Mucosa of gallbladder (tissue), 1 donor: Measurements from ENCODE around the gene TMEM61. TPM values are rescaled to one million over a fixed set of nuclear protein-coding genes. Genes with fewer than 3 reads are reported as not detected.
"Not testable (repeated sequence)": the region's sequence is repeated elsewhere in the genome, so short reads cannot be mapped to it uniquely, and the experiment has no call there.

Source experiments
- DNase-seq: peaks from one replicate; pipeline ENCODE4 v3.0.0-alpha.2; 2020; ENCODE audit warnings: low spot score
- total RNA-seq: library from RNA; stranded (reverse); gene quantifications from one replicate; pipeline ENCODE4 v1.2.1, GENCODE V29; 2021
- donor health status: DM: no; HTN: no; CAD: no.

TMEM61 gene
- total RNA-seq, 1 donor from 2014 or later: 2.3 TPM

DNA sequence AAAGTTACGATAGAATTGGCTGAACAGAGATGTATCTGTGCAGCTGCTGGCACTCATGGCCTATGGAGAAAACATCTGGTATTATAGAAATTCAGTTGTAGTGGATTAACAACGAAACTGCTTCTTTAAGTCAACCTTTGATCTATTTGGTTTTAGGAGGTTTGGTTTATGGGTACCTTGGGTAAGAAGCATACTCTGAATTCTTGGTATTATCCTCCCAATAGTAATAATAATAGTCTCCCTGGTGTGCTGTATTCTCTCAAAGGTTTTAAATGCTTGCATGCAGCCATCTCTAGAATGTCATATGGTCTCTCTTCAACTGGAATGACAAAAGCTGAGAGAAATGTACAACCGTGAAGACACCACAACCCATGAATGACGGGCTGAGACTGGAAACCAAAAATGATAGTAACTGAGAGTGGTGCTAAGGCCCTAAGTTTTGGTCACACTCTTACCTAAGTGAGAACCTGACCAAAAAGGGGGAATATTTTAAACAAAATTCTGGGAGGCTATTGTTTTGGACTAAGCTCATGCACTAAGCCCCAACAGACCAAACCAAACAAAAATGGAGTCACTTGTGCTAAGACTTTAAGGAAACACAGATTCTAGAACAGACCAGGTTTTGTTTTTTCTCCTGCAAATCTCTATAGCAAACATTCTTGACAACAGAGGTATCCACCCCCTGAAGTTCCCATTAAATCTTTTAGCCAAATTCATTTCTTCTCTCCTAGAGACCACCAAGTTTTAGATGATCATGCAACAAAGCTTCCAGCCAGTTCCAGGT is 17.6 kb upstream of the TMEM61 start:
- DNase-seq: no peak

DNA sequence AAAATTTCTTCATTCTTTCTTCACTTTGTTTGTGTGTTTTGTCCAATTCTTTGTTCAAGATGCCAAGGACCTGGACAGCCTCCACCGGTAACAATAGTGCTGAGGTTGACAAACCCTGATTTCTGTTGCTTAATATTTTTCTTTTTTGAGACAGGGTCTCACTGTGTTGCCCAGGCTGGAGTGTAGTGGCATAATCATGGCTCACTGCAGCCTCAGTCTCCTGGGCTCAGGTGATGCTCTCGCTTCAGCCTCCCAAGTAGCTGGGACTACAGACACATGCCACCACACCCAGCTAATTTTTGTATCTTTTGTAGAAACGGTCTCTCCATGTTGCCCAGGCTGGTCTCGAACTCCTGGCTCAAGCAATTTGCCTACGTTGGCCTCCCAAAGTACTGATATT is 16.6 kb upstream of the TMEM61 start:
- not testable (repeated sequence) for DNase-seq

DNA sequence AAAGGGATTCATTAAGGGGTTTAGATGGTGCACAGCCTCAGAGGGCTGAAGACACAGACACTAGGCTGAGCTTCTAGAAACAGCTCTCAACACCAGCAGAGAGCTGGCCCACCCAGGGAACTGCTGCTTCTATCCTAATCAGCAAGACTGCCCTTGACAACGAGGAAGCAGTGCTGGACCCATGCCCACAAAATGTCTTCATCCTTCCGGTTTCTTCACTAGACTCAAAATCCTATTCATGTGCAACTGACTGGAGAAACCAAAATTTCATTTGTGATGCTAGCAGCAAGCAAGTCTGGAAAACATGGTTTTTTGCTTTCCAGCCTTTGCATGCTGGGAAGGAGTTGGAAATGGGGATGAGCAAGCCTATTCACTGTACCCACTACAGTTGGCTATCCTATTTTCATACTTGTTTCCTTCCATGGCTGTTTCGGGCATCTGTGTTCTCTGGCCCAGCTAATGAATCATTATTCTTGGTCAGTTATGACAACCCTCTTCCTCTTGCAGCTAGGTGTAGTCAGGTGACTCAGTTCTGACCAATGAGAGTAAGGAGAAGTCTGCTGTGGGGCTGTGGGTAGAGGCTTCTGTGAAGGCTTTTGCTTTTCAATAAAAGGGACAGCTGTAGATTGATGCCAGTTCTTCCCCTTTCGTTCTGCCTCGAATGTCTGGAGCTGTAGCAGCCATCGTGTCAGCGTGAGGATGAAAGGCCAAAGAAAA is 14.6 kb upstream of the TMEM61 start:
- peak; percentile 38 for DNase-seq

DNA sequence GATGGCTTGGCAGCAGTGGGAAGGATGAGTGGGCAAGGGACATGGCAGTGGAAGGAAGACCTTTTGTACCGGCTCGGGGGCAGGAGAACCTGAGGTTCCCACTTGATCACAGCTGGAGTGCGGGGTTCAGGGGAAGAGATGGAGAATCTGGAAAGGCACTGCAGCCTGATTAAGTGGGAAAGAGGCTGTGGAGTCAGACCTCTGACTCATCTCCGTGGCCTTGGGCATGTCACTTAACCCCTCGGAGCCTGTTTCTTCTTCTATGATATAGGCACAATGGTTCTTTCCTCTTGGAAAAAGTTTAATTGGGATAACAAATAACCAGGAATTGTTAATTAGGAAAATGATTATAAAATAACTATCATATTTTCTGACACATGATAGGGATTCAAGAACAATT is 13.1 kb upstream of the TMEM61 start:
- DNase-seq: peak; percentile 3

DNA sequence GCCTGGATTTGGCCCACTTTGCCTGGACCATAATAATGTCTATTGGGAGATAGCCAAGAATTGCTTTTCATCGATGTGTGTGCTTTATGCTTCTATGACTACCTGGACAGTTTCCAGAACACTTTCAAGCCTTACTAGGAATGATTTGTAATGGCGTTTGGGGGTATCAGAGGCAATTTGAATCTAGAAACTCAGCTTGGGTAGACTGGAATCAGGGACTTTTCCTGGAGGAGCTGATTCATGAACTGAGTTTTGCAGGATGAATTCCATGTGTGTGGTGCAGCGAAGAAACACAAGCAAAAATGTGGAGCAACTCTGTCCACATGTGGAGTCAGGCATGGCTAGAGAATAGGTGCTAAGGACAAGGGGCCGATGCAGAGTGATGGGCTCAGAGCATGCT is 11.9 kb upstream of the TMEM61 start:
- DNase-seq: no peak

DNA sequence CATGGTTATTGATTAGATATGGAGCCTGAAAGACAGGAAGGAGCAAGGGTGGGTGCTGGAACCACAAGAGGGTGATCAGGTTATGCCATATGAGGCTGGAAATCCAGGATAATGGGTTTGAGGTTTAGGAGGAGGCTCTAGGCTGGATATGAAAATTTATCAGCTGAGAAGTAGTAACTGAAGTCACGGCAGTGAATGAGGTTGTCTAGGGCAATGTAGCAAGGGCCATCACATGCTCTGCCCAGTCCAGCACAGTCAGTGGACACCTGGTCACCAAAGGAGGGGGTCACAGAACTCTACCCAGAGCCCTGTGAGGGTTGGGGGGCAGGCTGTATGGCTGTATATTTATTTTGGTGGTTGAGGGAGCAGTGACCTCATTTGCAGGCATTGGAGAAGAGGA is 10.5 kb upstream of the TMEM61 start:
- no peak for DNase-seq

DNA sequence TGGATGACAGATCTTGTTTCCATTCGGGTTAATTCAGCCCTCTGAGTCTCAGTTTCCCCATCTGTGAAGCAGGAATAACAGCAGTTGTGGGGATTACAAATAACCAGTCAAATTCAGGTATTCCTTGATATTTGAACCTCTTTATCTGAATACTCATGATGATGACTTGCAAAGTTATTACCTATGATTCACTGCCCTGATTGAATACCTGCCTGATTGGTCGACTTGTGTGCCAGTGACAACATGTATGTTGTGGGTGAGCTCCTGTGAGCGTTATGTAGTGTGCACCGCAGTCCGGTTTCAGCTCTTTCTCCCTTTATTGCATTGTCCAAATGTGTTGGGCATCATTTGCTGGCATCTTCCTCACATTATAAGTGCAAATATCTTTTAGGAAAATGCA is 9.5 kb upstream of the TMEM61 start:
- no peak for DNase-seq

DNA sequence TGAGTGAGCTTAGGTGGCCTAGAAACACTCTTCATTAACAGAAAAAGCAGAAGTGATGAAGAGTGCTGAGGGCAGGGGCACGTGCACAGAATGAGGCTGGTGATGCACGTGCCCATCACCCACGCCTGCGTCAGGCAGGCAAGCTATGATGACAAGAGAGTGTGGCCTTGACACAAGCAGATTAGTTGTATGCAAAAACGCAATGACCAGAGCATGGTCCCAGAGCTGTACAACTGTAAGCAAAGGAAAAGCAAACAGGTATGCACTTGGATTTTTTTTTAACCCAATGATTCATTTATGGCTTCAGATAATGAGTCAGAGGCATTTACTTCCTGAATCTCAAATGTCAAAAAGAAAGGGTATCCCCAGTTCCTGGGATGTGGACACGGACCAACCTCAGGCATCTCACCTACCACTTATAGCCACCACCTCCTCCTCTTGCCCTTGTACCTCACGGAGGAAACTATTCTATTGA is 9.1 kb upstream of the TMEM61 start:
- DNase-seq: no peak

DNA sequence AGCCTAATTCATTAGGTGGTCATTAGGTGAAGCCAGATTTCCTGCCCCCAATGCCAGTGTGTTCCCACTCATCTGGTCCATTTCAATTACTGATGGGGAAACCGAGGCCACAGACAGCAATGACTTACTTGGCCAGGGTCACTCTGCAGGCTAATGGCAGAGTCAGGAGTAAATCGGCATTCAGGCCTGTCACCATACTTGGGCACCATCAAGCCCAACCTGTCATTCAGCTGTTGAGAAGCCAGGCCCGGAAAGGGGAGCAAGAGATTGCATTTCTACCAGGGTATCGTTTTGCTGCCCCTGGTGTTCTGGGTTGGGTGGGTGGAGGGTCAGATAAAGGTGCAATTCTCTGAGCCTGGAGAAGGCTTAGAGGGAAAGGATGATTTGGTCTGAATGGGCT is 8.0 kb upstream of the TMEM61 start:
- DNase-seq: no peak

DNA sequence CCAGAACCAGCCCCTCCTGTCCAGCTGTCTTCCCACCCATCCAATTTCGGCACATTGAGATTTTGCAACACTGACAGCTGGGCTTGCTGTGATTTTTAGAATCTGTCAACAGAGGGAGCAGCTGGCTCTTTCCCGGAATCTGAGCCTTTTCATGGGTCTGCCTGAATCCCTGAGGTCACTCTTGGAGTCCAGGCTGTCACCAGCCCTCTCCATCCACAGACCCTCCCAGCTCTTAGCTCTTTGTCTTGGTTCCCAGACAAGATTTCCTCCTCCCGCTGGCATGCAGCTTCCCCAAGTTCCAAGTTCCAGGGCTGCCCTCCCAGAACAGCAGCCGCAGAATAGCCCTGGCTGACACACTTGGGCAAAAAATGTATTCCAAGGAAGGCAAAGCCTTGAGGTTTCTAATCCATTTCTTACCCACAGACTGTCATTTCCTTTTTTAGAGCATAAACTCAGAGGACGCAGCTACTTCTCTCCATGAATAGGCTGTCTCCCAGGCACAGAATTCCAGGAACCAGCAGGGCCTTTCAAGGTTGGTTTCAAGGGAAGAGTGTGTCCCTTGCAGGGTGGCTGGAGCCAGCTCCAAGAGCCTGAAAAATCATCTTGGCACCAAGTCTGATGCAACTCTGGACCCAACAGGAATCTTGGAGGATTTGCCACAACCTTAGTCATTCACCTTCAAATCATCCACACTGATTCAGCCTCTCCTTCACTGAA is 7.1 kb upstream of the TMEM61 start:
- no peak for DNase-seq

DNA sequence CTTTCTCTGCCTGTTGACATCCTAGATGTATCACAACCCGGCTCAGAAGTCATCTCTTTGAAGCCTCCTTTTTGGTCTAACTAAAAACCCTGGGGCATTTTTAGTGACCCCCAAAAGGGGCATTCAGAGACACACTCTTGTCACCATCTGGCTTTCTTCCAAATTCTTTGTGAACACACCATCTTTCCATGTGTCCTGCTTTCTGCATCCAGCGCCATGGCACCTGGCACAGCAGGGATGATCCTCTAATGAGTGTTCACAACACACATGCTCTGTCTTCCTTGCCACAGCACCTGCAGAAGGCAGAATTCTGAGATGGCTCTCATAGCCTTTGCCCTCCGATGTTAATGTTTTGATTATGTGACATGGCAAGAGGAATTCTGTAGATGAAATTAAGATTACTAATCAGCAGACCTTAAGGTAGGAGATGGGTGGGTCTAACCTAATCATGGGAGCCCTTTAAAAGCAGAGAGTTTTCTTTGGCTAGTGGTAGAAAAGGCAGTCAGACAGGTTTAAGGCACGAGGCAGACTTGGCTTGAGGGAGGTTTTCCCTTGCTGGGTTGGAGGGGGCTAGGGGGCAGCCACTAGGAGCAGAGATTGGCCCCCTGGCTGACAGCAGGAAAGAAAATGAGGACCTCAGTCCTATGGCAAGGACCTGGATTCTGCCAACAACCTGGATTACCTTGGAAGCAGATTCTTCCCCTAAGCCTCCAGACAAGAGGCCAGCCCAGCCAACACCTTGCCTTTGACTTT is 4.9 kb upstream of the TMEM61 start:
- no peak for DNase-seq

DNA sequence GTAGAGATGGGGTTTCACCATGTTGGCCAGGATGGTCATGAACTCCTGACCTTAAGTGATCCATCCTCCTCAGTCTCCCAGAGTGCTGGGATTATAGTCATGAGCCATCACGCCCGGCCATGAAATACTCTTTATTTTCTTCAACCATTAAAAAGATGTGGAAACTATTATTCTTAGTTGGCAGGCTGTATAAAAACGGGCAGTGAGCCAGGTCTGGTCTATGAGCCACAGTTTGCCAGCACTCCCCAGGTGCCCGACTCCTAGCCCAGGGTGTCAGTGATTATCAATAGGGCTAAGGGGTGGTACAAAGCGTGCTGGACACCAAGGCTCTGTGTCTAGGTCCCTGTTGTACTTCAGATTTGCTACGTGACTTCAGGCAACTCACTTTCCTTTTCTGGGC is 3.7 kb upstream of the TMEM61 start:
- no peak for DNase-seq

DNA sequence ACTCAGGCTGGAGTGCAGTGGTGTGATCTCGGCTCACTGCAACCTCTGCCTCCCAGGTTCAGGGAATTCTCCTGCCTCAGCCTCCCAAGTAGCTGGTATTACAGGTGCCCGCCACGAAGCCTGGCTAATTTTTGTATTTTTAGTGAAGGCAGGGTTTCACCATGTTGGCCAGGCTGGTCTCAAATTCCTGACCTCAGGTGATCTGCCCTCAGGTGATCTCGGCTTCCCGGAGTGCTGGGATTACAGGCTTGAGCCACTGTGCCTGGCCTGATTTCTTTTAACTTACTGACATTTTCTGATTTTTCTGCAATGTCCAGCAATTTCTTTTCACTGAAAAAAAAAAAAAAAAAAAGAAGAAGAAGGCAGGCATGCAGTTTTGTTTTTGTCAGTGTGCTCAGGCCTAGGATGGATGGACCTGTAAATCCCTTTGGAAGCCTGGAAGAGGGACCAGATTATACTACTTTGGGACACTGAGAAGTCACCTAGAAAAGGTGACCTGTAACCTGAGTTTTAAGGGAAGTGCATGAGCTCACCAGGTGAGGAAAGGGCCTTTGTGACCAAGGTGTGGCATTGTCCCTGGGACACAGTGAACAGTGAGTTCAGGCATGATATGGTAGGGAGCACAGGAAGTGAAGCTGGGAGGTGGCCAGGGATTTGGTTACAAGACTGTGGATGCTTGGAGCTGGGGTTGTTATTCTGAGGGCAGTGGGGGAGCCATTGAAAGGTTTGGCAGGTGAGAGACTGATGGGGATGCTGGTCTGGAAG is 2.7 kb upstream of the TMEM61 start:
- no peak for DNase-seq

DNA sequence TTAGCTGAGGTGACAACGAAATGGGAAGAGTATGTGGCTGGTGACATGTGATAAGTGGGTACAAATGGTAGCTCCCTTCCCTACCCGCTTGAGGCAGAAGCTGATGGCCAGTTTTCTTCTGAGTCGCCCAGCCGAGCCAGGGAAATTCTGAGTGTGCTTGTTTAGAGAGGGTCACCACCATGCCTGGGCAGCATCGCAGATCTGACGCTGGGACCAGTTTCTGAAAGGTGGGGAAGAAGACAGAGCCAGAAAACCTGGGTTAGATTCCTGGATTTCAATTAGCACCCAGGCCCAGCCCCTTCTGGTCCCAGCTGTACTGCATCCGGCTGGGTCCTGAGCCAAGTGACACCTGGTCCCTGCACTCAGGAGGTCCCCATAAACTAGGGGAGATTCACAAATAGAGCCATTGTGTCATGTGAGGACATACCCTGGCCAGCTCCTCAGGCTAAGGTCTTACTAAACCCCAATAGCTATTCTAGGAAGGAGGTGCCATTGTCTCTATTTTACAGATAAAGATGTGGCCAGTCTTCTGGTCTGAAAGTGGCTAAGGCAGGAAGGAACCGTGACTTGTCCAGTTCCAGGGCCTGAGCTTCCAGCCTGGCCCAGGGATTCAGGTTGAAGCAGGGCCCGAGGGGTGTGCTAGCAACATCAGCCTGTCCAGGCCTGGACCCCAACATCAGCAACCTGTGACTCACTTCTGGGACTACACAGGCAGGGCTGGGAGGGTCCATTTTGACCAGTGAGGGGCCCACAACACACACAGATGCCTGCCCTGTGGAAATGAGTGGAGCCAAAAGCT is 1.7 kb upstream of the TMEM61 start:
- no peak for DNase-seq

DNA sequence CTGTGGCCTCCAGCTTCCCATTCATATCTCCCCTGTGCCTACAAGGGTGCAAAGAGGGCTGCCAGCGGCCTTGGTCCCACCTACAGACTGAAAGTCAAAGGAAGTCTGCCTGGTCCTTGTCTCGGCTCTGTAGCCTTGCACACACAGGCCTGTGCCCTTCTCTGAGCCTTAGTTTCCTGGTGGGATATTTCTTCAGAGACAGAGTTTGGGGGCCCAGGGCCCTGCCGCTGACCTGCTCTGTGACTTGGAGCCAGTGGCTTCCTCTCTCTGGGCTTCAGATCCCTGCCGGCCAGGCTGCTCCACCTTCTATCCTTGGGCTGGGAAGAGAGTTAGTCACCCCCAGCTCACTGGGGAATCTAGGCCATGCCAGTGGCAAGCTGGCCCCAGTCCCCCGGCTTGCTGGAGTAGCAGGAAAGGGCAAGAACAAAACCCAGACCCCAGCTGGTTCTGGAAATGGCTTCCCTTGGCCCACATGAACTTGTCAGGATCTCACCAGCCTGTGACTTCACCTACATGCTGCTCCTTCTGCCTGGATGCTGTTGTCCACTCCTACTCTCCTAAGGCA is 1.0 kb upstream of the TMEM61 start:
- DNase-seq: no peak

DNA sequence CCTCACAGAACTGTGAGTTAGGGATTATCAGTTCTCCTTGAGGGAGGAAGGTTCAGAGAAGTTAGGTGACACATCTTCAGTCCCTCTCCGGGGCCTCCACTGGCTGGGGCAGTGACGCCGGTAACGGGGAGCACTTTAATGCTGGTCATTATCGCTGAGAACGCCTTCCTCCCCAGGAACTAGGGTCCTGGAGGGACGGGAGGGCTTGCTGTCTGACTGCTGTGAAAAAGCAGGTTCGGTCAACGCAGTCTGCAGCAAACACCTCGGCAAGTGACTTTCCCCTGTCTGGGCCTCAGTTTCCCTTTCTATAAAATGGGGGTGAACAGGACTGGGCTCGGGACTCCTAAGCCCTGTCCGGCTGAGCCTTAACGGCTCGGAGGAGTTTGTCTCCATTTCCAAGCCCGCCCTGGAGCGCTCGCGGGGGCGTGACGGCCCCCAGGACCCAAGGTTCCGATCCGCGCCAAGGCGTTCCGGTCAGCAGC is 341 bp upstream of the TMEM61 start:
- no peak for DNase-seq

DNA sequence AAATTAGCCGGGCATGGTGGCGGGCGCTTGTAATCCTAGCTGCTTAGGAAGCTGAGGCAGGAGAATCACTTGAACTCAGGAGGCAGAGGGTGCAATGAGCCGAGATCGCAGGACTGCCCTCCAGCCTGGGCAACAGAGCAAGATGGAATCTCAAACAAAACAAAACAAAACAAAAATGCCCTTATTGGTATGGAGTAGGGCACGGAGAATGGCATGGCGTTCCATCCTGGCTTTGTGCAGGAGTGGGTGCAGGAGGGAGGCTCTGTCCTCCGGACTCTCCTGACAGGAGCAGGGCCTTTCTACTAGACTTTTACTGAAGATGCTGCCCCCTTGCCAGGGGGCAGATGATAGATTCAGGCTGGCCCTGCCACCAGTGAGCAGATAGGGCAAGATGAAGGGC is 1.0 kb downstream of the TMEM61 start:
- DNase-seq: no peak

DNA sequence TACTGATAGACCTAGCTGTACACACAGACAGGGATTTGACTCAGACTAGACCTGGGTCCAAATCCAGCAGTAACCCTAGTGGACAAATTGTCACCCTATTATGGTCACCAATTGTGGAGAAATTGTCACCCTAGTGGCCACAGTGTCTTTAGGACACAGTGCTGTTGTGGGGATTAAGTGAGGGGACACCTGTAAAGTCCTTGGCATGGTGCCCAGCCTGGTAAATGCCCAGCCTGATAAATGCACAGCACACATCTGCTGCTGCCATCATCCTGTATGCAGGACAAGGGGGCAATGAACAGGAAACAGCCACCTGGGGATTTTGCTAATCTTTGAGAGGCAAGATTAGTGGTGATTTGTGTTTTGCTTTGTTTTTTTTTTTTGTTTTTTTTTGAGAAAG is 2.3 kb downstream of the TMEM61 start:
- no peak for DNase-seq

DNA sequence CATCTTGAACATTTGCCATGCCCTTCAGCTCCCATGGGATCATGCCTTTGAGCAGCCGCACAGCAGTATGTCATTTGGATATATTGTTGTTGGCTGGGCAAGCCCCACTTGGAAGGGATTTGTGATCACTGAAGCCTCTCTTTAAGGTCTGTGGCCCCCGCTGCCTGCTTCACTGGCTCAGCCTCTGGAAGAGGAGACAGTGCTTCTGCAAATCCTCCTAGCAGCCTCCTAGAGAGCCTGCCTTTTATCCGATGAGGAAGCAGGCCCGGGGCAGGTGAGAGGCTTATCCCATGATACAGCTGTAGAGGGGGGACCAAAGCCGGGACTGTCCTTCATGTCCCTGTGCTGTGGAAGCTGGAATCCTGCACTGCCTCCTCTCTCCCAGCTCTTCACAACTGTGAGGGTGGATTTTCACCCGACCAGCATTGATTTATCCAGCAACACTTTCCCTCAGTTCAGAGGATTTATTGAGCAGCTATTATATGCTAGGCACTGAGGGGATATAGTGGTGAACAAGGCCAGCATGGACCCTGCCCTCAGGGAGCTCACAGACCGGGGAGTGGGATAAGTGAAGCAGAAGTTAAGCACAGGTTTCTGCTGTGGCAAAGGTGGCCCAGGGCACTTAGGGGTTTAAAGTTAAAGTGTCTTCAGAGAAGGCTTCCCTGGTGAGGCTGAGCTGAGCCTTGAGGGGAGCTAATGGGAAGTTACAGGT is 3.9 kb downstream of the TMEM61 start:
- DNase-seq: no peak
